GM12873 (cell line): ENCODE results near the gene N4BP2L1.

Experiments
- CTCF ChIP-seq: IDR thresholded peaks from 2 replicates; pipeline ENCODE4 v1.5.1; 2012; ENCODE audit warnings: low read depth, mild to moderate bottlenecking, moderate library complexity, low read length, control low read depth; ENCODE audit not compliant: insufficient read depth; ENCODE audit errors: missing control alignments

Gene N4BP2L1

DNA sequence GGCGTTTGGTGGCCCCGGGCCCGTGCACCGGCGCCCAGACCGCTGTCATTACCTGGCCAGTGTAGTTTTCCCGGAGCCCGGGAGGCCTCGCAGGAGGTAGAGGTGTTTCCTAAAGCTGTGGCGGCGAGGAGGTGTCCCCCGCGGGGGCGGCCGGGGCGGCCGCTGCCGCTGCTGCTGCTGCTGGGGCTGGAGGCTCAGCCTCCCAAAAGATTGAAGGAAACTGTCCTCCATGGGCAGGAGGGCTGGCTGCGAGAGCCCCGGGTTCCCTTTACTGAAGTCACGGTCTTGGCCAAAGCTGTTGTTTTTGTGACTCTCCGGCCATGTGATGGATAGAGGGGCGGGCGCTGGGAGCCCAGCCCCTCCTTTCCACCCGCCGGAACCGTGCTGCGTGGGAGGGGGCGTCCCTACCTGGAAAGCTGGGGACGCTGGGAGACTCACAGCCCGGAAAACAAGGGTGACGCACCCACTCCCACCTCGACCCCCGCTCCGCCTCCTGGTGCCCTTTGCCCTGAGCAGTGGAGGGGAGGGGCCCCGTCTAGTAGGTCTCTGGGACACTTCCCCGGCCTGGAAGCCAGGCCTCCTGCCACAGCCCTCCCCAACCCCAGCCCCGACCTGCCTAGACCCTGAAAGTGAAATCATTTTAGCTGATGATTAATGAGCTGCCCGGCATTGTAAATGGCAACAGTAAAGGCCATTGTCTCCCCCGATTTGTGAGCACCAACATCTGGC is at the start of gene N4BP2L1:
TSS of gene N4BP2L1 (minus strand) at position 279 of the 729 bp plus-strand sequence. CDS start at position 231, 48 bp downstream.
- TF ChIP-seq CTCF = no peak

- TF ChIP-seq CTCF = no peak
Measured at GRCh38 chr13:32476892-32477291, 49.0 kb upstream of the N4BP2L1 start.

DNA sequence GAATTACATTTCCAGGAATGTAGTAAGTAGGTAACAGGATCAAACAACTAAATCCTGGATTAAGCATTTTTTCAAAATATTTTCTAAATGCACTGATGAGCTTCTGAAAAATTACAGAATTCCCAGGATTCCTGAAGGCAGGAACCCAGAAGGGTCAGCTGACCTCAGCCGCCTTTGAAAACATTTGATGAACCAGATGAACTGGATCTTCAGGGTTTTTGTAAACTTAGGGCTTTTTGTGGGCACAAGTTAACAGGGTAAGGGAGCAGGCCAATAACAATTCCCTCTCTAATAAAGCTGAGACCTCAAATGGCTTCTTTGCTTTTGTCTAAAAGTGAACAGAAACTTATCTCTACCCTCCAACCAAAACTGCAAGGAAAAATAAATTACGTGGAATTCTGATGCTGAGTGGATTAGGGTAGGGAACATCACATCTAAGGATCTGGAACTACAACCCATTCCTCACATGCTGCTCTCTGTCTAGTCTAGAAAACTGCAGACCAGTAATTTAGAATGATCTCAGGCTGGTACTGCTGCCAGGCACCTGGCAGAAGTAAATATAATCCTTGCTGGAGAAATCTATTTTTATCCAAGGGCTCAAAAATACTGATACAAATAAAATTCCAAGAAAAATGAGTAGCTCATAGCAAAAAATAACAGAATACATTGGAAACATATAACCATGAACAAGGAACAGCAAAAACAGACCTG is 48.2 kb upstream of the N4BP2L1 start:
- TF ChIP-seq CTCF = no peak

GRCh38 chr13:32474999-32475792 is 47.3 kb upstream of the N4BP2L1 start:
- no peak for TF ChIP-seq CTCF

GRCh38 chr13:32473650-32474049 is 45.7 kb upstream of the N4BP2L1 start:
- TF ChIP-seq CTCF = no peak

GRCh38 chr13:32472194-32472621 is 44.3 kb upstream of the N4BP2L1 start:
- TF ChIP-seq CTCF = no peak

DNA sequence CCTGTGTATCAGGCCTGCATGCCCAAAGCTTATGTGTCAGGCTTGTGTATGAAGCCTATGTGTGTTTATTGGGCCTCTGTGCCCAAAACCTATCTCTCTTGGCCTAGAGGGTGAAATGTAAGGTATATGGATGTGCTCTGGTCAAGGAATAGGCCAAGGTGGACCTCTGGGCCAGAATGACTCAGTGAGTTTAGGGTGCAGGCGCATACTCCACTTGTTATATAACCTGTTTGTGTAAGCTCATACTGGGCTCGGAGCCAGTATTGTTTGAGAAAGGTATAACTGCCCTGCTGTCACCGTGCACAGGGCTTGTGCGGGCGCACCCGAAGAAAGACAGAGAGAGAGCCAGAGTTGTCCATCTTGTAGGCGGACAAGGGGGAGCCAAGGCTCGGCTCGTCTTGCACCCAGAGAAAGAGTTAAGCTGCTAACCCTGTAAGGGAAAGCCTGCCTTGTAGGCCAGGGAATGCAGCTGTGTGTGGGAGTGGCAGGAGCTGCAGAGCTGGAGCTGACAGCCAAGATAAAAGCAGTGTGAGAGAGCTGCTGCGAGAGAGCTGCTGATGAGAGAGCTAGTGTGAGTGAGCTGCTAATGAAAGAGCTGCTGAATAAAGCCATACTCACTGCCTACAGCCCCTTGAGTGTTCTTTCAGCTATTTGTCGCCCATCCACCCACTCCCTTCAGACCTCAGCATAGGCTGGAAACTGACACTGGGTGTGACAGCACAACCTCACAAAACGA is 43.4 kb upstream of the N4BP2L1 start:
- no peak for TF ChIP-seq CTCF
